Measurements from ENCODE around the gene TMEM108.

- TF ChIP-seq CTCF (conservative IDR thresholded peaks at IDR 0.05; ENCODE audit: low read length) (no peak), EZH2phosphoT487 (IDR thresholded peaks at IDR 0.05; ENCODE audit: borderline replicate concordance, low read depth, low read length) (no peak)
These were observed 131.3 kb downstream of the TMEM108 start for GRCh38 chr3:133169331-133170068.
